Lower lobe of right lung (tissue), 2 donors: ENCODE data around the gene C14orf119. TPM values are rescaled to one million over a fixed set of nuclear protein-coding genes. Genes with fewer than 3 reads are reported as not detected.
A peak's percentile ranks its signal among the peaks of the same experiment; 100 is the strongest.

Experiments
- ATAC-seq, 2 donors: fragments of 200-7000 bp; cut with Tn5 transposase; one replicate each; pipeline ENCODE4 v1.9.1; 2020 to 2022; ENCODE audit warnings: mild to moderate bottlenecking in 2 of 2, moderate library complexity in 2 of 2
- DNase-seq: peaks from one replicate; pipeline ENCODE4 v3.0.0-alpha.2; 2020
- H3K27ac ChIP-seq: fragments of 200-600 bp; one replicate; pipeline ENCODE4 v1.8.0; 2022
- H3K27me3 ChIP-seq: fragments of 200-600 bp; one replicate; pipeline ENCODE4 v1.8.0; 2022; ENCODE audit warnings: low read depth
- H3K36me3 ChIP-seq: fragments of 200-600 bp; one replicate; pipeline ENCODE4 v1.8.0; 2022; ENCODE audit warnings: mild to moderate bottlenecking
- H3K4me1 ChIP-seq: fragments of 200-600 bp; one replicate; pipeline ENCODE4 v1.8.0; 2022
- H3K4me3 ChIP-seq: fragments of 200-600 bp; one replicate; pipeline ENCODE4 v1.8.0; 2022; ENCODE audit warnings: mild to moderate bottlenecking
- H3K9me3 ChIP-seq: fragments of 200-600 bp; one replicate; pipeline ENCODE4 v1.8.0; 2022
- CTCF ChIP-seq: fragments of 200-600 bp; IDR thresholded peaks from one replicate; pipeline ENCODE4 v1.8.0; 2022; ENCODE audit warnings: antibody characterized with exemption, mild to moderate bottlenecking
- intact Hi-C: fragments of 100-400 bp; cut with DNase I; formaldehyde crosslinking; loops from one replicate; pipeline ENCODE4 v1.11.0; 2022
- total RNA-seq: library from RNA; stranded (reverse); fragmentation: NEBNext Ultra II Directional; extraction: Animal tissue kit (Norgen Biotek cat#: 25700); gene quantifications from one replicate; pipeline ENCODE4 v1.2.1, GENCODE V29; 2021
- donor health status: DM: no; HTN: yes; CAD: no; lungs with severe emphysema.

C14orf119 gene
- total RNA-seq, 1 donor from 2014 or later = 53.3 TPM

- Histone ChIP-seq H3K27me3 (no peaks in the 10 kb centered on the region), H3K27ac (peak overlapping the region; percentile 58), H3K9me3 (no peaks in the 10 kb centered on the region), H3K4me1 (peaks cover 23% of the 10 kb centered on the region), H3K4me3 (peak overlapping the region; percentile 81), H3K36me3 (peaks cover 45% of the 10 kb centered on the region)
- TF ChIP-seq CTCF = peak; percentile 95
- ATAC-seq (peak; percentile 87), DNase-seq (peak; percentile 89)
- intact Hi-C loops = loop anchor here (5.0 kb wide), 1 partner anchor 71 kb away; no protein-coding TSS in a partner anchor
These were observed 37.3 kb upstream of the C14orf119 start for GRCh38 chr14:23057757-23058653.

- no peak for DNase-seq
- H3K27ac ChIP-seq = peak overlapping the region; percentile 58
These were observed 36.4 kb upstream of the C14orf119 start for GRCh38 chr14:23058654-23059504.

GRCh38 chr14:23060536-23061260 lies 34.6 kb upstream of the C14orf119 start:
- Histone ChIP-seq H3K27ac (no peak overlapping the region), H3K27me3 (no peaks in the 10 kb centered on the region), H3K4me1 (peaks cover 23% of the 10 kb centered on the region), H3K4me3 (no peak overlapping the region), H3K36me3 (peaks cover 72% of the 10 kb centered on the region), H3K9me3 (no peaks in the 10 kb centered on the region)
- TF ChIP-seq CTCF = no peak
- ATAC-seq = no peak
- intact Hi-C loops = no loop called here
- no peak for DNase-seq

More at GRCh38 chr14:23058654-23059504, 36.4 kb upstream of the C14orf119 start:
- ATAC-seq = no peak
- no peak for TF ChIP-seq CTCF
- Histone ChIP-seq H3K36me3 (peaks cover 54% of the 10 kb centered on the region), H3K4me3 (no peak overlapping the region), H3K4me1 (peaks cover 23% of the 10 kb centered on the region), H3K27me3 (no peaks in the 10 kb centered on the region), H3K9me3 (no peaks in the 10 kb centered on the region)
- intact Hi-C loops = loop anchor here (5.0 kb wide), 1 partner anchor 72 kb away; no protein-coding TSS in a partner anchor

DNA sequence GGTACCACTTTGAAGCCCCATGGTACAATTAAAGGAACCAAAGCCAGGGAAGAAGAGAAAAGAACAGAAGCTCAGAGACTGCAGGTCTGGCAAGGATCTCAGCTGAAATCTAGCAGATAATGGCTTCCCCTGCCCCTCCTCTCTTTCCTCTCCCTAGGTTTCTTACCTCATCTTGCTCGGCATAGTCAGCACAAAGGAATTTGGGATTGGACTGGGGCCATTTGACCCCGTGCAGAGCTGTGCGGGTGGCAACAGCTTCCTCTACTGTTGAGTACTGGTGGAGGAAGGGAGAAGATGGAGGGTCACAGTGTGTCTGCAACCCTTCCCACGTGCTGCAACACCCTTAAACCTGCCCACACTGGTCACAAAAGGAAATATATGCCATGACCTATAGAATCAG lies 33.3 kb upstream of the C14orf119 start:
- Histone ChIP-seq H3K27me3 (no peaks in the 10 kb centered on the region), H3K9me3 (no peaks in the 10 kb centered on the region), H3K27ac (no peak overlapping the region), H3K4me1 (peaks cover 10% of the 10 kb centered on the region), H3K36me3 (peaks cover 85% of the 10 kb centered on the region), H3K4me3 (no peak overlapping the region)
- no peak for TF ChIP-seq CTCF
- intact Hi-C loops = no loop called here
- DNase-seq = no peak
- ATAC-seq = peak; percentile 28 to 43

DNA sequence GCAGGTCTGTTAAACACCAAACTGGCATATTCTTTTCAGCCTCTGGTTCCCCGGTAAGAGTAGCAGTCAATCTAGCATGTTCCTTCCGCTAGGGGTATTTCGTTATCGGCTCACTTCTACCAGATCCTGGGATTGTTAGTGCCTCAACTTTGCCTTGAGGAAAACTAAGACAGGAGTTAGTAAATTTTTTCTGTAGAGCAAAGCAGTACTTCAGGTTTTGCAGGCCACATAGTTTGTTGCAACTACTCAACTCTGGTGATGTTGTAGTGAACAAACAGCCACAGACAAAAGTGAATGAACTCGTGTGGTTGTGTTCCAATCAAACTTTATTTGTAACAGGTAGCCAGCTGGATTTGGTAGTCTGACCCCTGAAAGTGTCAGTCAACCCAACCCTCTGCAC lies 31.7 kb upstream of the C14orf119 start:
- H3K27me3 ChIP-seq = no peaks in the 10 kb centered on the region
- H3K27ac ChIP-seq = no peak overlapping the region
- TF ChIP-seq CTCF = no peak
- intact Hi-C loops = no loop called here
- DNase-seq (no peak), ATAC-seq (no peak)
- H3K36me3 ChIP-seq = peaks cover 100% of the 10 kb centered on the region
- H3K4me3 ChIP-seq = no peak overlapping the region
- H3K9me3 ChIP-seq = no peaks in the 10 kb centered on the region
- peaks cover 13% of the 10 kb centered on the region for H3K4me1 ChIP-seq
